GM12872 (cell line): Measurements from ENCODE around the gene RBM44.

Experiments used
- TF ChIP-seq, protein P1 (sequence below): IDR thresholded peaks from 3 replicates; pipeline ENCODE4 v1.5.1; 2011; ENCODE audit warnings: low read depth, mild to moderate bottlenecking, low read length, moderate library complexity; ENCODE audit not compliant: insufficient read depth

The RBM44 gene

GRCh38 chr2:237864940-237865622 lies 66.5 kb downstream of the RBM44 start:
- TF ChIP-seq, protein P1, sequence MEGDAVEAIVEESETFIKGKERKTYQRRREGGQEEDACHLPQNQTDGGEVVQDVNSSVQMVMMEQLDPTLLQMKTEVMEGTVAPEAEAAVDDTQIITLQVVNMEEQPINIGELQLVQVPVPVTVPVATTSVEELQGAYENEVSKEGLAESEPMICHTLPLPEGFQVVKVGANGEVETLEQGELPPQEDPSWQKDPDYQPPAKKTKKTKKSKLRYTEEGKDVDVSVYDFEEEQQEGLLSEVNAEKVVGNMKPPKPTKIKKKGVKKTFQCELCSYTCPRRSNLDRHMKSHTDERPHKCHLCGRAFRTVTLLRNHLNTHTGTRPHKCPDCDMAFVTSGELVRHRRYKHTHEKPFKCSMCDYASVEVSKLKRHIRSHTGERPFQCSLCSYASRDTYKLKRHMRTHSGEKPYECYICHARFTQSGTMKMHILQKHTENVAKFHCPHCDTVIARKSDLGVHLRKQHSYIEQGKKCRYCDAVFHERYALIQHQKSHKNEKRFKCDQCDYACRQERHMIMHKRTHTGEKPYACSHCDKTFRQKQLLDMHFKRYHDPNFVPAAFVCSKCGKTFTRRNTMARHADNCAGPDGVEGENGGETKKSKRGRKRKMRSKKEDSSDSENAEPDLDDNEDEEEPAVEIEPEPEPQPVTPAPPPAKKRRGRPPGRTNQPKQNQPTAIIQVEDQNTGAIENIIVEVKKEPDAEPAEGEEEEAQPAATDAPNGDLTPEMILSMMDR: no peak

DNA sequence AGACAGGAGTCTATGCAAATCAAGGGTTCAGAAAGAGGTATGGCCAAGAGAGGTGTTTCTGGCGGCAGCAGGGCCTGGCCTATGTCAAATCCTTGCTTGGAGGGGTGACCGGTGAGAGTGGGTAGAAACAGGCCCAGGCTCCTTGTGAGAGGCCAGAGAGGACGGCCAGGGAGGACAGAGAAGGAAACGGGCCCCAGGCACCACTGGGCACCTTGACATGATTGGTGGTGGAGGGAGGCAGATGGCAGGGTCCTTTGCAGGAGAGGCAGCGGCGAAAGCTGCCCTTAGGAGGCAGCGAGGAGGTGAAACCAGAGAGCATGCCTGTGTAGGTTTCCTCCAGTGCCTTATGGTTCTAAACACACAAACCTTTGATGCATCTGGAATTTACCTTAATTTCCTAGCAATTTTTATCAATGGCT lies 67.1 kb downstream of the RBM44 start:
- TF ChIP-seq, protein P1: 0 out of 3 replicates have a peak, but pooled peaks have one; percentile 7

DNA sequence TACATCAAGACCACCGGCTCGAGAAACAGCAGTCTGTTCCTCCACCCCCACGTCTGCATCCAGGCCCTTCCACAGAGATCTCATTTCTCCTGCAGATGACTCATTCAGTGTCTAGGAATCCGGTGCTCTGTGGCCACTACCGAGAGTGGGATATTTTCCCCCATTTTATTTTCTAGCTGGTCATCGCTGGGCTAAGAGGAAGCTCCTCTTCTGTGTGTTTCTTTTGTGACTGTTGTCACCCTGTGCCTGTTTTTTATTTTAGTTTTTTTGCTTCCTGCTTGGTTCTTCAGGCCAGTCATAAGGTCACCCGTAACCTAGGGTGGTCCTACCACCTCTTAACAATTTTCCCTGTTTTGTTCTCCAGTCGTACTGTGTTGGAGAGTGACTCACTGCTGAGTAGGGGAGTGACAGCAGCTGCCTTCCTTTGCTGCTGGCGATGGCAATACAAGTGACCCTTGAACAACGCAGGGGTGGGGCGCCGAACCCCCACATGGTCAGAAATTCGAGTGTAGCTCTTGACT lies 67.6 kb downstream of the RBM44 start:
- TF ChIP-seq, protein P1: no peak

DNA sequence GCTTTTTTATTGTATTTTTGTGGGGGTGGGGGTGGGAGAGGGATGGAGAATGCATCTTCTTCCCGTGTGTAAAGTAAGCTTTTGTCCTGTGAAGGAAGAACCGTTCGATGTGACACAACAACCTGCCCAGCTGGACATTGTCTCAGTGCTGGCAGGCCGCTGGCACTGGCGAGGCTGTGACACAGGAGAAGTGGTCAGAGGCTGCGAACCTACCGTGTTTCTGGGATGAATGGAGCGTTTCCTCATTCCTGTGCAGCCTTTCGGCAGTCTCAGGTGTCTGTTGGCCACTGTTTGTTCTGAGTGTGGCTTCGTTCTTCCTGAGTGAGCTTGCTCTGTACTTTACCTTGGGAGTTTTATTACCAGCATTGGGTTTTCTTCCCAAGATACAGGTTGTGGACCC lies 68.9 kb downstream of the RBM44 start:
- TF ChIP-seq, protein P1: no peak

DNA sequence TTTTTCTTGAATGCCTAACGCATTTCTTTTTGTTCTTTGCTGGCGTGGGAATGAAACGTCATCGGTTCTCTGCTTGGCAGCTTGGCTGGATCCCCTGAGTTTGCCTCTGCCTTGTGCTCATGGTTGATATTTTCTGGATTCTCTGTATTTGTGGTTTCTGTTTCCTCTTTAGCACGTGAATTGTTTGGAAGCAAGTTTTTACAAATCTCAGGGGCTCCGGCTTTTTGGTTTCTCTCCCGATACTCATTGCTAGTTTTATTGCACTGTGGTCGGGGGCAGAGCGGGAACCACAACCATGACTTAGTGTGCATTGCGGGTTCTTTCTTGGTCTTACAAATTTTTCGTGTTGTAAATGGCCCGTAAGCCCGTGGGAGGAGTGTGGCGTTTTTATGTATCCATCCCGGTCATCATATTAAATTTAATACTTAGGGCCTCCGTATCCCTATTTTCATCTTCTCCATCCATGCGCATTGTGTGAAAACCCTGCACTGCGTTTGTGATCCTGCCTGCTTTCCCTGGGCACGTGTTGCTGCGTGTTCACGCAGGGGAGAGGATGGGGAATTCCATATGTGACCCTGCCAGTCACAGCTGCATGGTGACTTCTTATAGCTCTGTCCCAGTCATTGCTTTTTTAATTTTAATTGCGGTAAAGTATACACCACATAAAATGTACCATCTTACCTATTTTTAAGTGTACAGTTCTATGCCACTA lies 70.2 kb downstream of the RBM44 start:
- TF ChIP-seq, protein P1: no peak

DNA sequence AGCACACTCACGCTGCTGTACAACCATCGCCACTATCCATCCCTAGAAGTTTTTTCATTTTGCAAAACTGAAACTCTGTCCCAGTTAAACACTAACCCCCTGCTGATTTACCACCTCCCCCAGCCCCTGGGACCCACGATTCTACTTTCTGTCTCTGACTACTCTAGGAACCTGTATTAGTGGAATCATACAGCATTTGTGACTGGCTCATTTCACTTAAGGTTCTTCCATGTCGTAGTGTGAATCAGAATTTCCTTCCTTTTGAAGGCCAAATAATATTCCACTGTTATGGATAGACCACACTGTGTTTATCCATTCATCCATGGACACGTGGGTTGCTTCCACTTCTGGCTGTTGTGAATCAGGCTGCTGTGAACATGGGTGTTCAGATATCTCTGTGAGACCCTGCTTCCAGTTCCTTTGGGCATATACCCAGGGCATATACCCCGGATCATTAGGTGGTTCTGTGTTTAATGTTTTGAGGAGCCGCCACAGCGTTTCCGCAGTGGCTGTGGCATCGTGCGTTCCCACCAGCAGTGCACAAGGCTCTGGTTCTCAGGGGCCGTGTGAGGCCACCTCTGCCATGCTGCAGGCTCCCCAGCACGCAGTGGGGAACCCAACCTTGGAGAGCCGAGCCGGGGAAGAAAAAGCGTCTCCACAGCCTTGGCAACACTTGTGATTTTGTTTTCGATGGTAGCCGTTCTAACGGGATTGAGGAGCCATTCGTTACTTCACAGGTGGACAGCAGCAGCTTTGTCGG lies 70.9 kb downstream of the RBM44 start:
- TF ChIP-seq, protein P1: no peak

DNA sequence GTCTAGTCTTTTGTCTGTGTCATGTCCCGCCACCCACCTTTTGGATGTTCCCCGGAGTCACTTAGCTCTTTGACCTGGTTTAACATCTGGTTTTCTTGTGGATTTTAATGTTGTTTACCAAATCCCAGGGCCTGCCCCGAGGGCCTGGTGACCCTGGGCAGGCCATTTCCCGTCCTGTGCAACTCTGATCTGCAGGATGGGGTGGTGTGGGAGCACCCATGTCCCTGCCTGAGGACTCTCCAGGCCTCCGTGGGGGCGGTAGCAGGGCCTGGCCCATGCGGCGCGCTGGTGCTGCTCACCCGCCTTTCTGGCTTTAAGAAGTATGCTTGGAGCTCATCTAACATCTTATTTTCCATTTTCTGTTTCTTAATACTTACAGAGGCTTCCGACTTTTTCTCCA lies 71.5 kb downstream of the RBM44 start:
- TF ChIP-seq, protein P1: no peak
